A673 (cell line): ENCODE results near the gene BRSK2.

Source experiments
- CTCF ChIP-seq: fragments of 300-800, 200-600 bp; sonication (generic); conservative IDR thresholded peaks from 2 replicates; pipeline ENCODE4 v1.5.1; 2017; ENCODE audit warnings: low read depth, mild to moderate bottlenecking, antibody characterized with exemption, low read length, moderate library complexity, mixed read lengths
- EZH2 ChIP-seq: fragments of 200-600 bp; sonication (generic); IDR thresholded peaks from 2 replicates; pipeline ENCODE4 v1.6.1; 2017; ENCODE audit warnings: borderline replicate concordance, low read depth, mild to moderate bottlenecking, mixed read lengths, antibody characterized with exemption, low read length; ENCODE audit not compliant: poor library complexity, severe bottlenecking

GRCh38 chr11:1507381-1508140 lies 117.8 kb downstream of the BRSK2 start:
- no peak for TF ChIP-seq CTCF
- no peak for TF ChIP-seq EZH2
